IMR-90 (cell line): ENCODE measurements around the gene ARHGAP24. TPM values are rescaled to one million over a fixed set of nuclear protein-coding genes. Genes with fewer than 3 reads are reported as not detected.

ENCODE experiments used
- ATAC-seq: fragments of 200-7000 bp; cut with Tn5 transposase; 2 replicates; pipeline ENCODE4 v1.9.1; 2020; ENCODE audit warnings: low read depth, mild to moderate bottlenecking, moderate library complexity
- BruUV-seq: library from RNA; stranded (reverse); fragments of 400-500 nt; replicated peaks from 2 replicates; lab custom pipeline; 2021; lab: Mats Ljungman, UMichigan
- CTCF ChIA-PET: fragments of 300-600 bp; formaldehyde crosslinking; extraction: SDS; loops from one replicate; lab custom pipeline; 2021; ENCODE audit warnings: antibody characterized with exemption; lab: Yijun Ruan, JAX
- POLR2A ChIA-PET: fragments of 300-600 bp; sonication (Branson Sonifier 250); formaldehyde crosslinking; loops from one replicate; lab custom pipeline; 2022; ENCODE audit warnings: antibody characterized with exemption; ENCODE audit not compliant: unreplicated experiment; lab: Charles Lee
- DNase-seq: peaks from one replicate; pipeline ENCODE4 v3.0.0; 2013
- H2AFZ ChIP-seq: replicated peaks from 2 replicates; pipeline ENCODE3; 2013; ENCODE audit warnings: low read length, mild to moderate bottlenecking; ENCODE audit not compliant: poor library complexity
- H2AK5ac ChIP-seq: 2 replicates; pipeline ENCODE4 v1.6.1; 2013; ENCODE audit warnings: low read depth, low read length, inconsistent platforms
- H2AK9ac ChIP-seq: replicated peaks from 2 replicates; pipeline ENCODE3; 2013; ENCODE audit warnings: mild to moderate bottlenecking, low read depth, low read length, moderate library complexity; ENCODE audit not compliant: poor library complexity
- H2BK120ac ChIP-seq: 2 replicates; pipeline ENCODE4 v1.6.1; 2013; ENCODE audit warnings: low read depth, low read length, inconsistent platforms
- H2BK15ac ChIP-seq: 3 replicates; pipeline ENCODE4 v1.6.1; 2013; ENCODE audit warnings: low read depth, low read length, inconsistent platforms
- H2BK20ac ChIP-seq: 2 replicates; pipeline ENCODE4 v1.6.1; 2013; ENCODE audit warnings: low read depth, mild to moderate bottlenecking, inconsistent platforms, low read length, moderate library complexity
- H2BK5ac ChIP-seq: 2 replicates; pipeline ENCODE4 v1.6.1; 2013; ENCODE audit warnings: mild to moderate bottlenecking, low read depth, low read length, inconsistent platforms; ENCODE audit not compliant: poor library complexity, severe bottlenecking
- H3K14ac ChIP-seq: replicated peaks from 2 replicates; pipeline ENCODE4 v1.6.1; 2013; ENCODE audit warnings: low read depth, low read length, inconsistent platforms
- H3K18ac ChIP-seq: 2 replicates; pipeline ENCODE4 v1.6.1; 2013; ENCODE audit warnings: low read depth, low read length, control low read depth
- H3K23ac ChIP-seq: 2 replicates; pipeline ENCODE4 v1.6.1; 2013; ENCODE audit warnings: low read depth, low read length, inconsistent platforms
- H3K27ac ChIP-seq: 2 replicates; pipeline ENCODE4 v1.5.1; 2013; ENCODE audit warnings: mild to moderate bottlenecking, control low read depth, low read length; ENCODE audit not compliant: insufficient read depth
- H3K27me3 ChIP-seq: 2 replicates; pipeline ENCODE4 v1.6.1; 2013; ENCODE audit warnings: low read length; ENCODE audit not compliant: control insufficient read depth, insufficient read depth
- H3K36me3 ChIP-seq: 2 replicates; pipeline ENCODE4 v1.6.1; 2013; ENCODE audit warnings: low read length, mixed read lengths; ENCODE audit not compliant: control insufficient read depth, insufficient read depth
- H3K4ac ChIP-seq: 2 replicates; pipeline ENCODE4 v1.6.1; 2013; ENCODE audit warnings: low read depth, low read length, inconsistent platforms
- H3K4me1 ChIP-seq: 2 replicates; pipeline ENCODE4 v1.6.1; 2013; ENCODE audit warnings: low read length, mixed read lengths; ENCODE audit not compliant: control insufficient read depth, insufficient read depth
- H3K4me2 ChIP-seq: 2 replicates; pipeline ENCODE4 v1.6.1; 2013; ENCODE audit warnings: low read depth, mild to moderate bottlenecking, control low read depth, low read length, moderate library complexity
- H3K4me3 ChIP-seq: 2 replicates; pipeline ENCODE4 v1.5.1; 2013; ENCODE audit warnings: low read depth, mild to moderate bottlenecking, control low read depth, low read length, moderate library complexity; ENCODE audit not compliant: insufficient read depth
- H3K56ac ChIP-seq: 2 replicates; pipeline ENCODE4 v1.6.1; 2013; ENCODE audit warnings: low read length, inconsistent platforms; ENCODE audit not compliant: insufficient read depth; ENCODE audit errors: extremely low read depth
- H3K79me1 ChIP-seq, 2 experiments: 2 replicates each; pipeline ENCODE4 v1.6.1; 2013; ENCODE audit warnings: low read length in 2 of 2, inconsistent platforms in 1 of 2, low read depth in 1 of 2
- H3K9ac ChIP-seq: 2 replicates; pipeline ENCODE4 v1.6.1; 2013; ENCODE audit warnings: low read depth, low read length, control low read depth
- H3K9me1 ChIP-seq: 2 replicates; pipeline ENCODE4 v1.6.1; 2013; ENCODE audit warnings: low read length, inconsistent platforms; ENCODE audit not compliant: insufficient read depth
- H3K9me3 ChIP-seq: 2 replicates; pipeline ENCODE4 v1.6.1; 2013; ENCODE audit warnings: low read length; ENCODE audit not compliant: control insufficient read depth, insufficient read depth
- H4K20me1 ChIP-seq: 2 replicates; pipeline ENCODE4 v1.6.1; 2013; ENCODE audit warnings: low read length, inconsistent platforms; ENCODE audit not compliant: insufficient read depth
- H4K5ac ChIP-seq: 2 replicates; pipeline ENCODE4 v1.6.1; 2013; ENCODE audit warnings: mild to moderate bottlenecking, low read depth, low read length, control low read depth
- H4K8ac ChIP-seq, 2 experiments: 2 replicates each; pipeline ENCODE4 v1.6.1; 2013; ENCODE audit warnings: low read depth in 2 of 2, low read length in 2 of 2, control low read depth in 1 of 2, inconsistent platforms in 1 of 2
- H4K91ac ChIP-seq: 2 replicates; pipeline ENCODE4 v1.6.1; 2013; ENCODE audit warnings: low read depth, low read length, inconsistent platforms; ENCODE audit not compliant: insufficient read depth
- BHLHE40 ChIP-seq: fragments of 150-350 bp; IDR thresholded peaks from 2 replicates; pipeline ENCODE4 v1.6.1; 2016; ENCODE audit warnings: mild to moderate bottlenecking, low read depth, low read length
- CHD1 ChIP-seq: IDR thresholded peaks from 2 replicates; pipeline ENCODE4 v1.6.1; 2012; ENCODE audit warnings: low read depth, low read length, improper control_type of control experiment
- FOS ChIP-seq: fragments of 150-350 bp; IDR thresholded peaks from 2 replicates; pipeline ENCODE4 v1.6.1; 2016; ENCODE audit warnings: low read depth, low read length
- MAFK ChIP-seq: IDR thresholded peaks from 2 replicates; pipeline ENCODE4 v1.6.1; 2012; ENCODE audit warnings: low read depth, low read length, improper control_type of control experiment
- MAZ ChIP-seq: IDR thresholded peaks from 2 replicates; pipeline ENCODE4 v1.6.1; 2012; ENCODE audit warnings: low read depth, mild to moderate bottlenecking, low read length, improper control_type of control experiment, moderate library complexity, borderline replicate concordance
- NFE2L2 ChIP-seq: fragments of 150-350 bp; IDR thresholded peaks from 2 replicates; pipeline ENCODE4 v1.6.1; 2016; ENCODE audit warnings: low read depth, mild to moderate bottlenecking, low read length
- POLR2A ChIP-seq: IDR thresholded peaks from 2 replicates; pipeline ENCODE4 v1.6.1; 2012; ENCODE audit warnings: mild to moderate bottlenecking, low read depth, low read length
- RCOR1 ChIP-seq: IDR thresholded peaks from 2 replicates; pipeline ENCODE4 v1.6.1; 2012; ENCODE audit warnings: mild to moderate bottlenecking, low read length, improper control_type of control experiment; ENCODE audit not compliant: insufficient replicate concordance
- RFX5 ChIP-seq: IDR thresholded peaks from 2 replicates; pipeline ENCODE4 v1.8.0; 2012; ENCODE audit warnings: low read depth, mild to moderate bottlenecking, low read length, moderate library complexity
- WGBS, 2 experiments: methylation state at CpG; one replicate each; pipeline versions ENCODE4 v1.1.5 to v1.1.7; 2013; ENCODE audit warnings: missing lambda C conversion rate in 2 of 2; ENCODE audit not compliant: insufficient read length in 1 of 2; ENCODE audit errors: extremely low coverage in 2 of 2; 5-methylcytosine and 5-hydroxymethylcytosine counted together
- dilution Hi-C: fragments of 300-500 bp; cut with HindIII; formaldehyde crosslinking; loops from one replicate; pipeline ENCODE4 v1.14.3; 2018; ENCODE audit warnings: low sequenced_read_pairs; ENCODE audit not compliant: unreplicated experiment
- in situ Hi-C: fragments of 300-500 bp; cut with MboI; formaldehyde crosslinking; loops from 3 replicates; pipeline ENCODE4 v1.14.3; 2019; ENCODE audit warnings: low sequenced_read_pairs, inconsistent platforms, mixed read lengths
- intact Hi-C: fragments of 100-400 bp; cut with micrococcal nuclease; formaldehyde crosslinking; loops from 2 replicates; pipeline ENCODE4 v1.10.0; 2022
- polyA plus RNA-seq, 3 experiments: library from polyadenylated mRNA; depleted of rRNA; stranded (reverse); fragments of >200 nt; gene quantifications; 2 replicates each; pipeline ENCODE4 v1.2.3, GENCODE V29; 2012; ENCODE audit warnings: low replicate concordance in 1 of 3
- total RNA-seq: library from RNA; depleted of rRNA; stranded (reverse); fragments of >200 nt; gene quantifications from 2 replicates; pipeline ENCODE4 v1.2.3, GENCODE V29; 2012
- TF ChIP-seq, protein P1 (sequence below): fragments of 150-350 bp; IDR thresholded peaks from 2 replicates; pipeline ENCODE4 v1.6.1; 2016; ENCODE audit warnings: low read depth, mild to moderate bottlenecking, low read length, moderate library complexity, borderline replicate concordance
- TF ChIP-seq, protein P2 (sequence below): fragments of 150-350 bp; IDR thresholded peaks from 2 replicates; pipeline ENCODE4 v1.6.1; 2017; ENCODE audit warnings: mild to moderate bottlenecking, antibody characterized with exemption, low read length, low read depth

The ARHGAP24 gene
- total and polyA plus RNA-seq, 2 of the 4 experiments (the other 2 are of a cell fraction): 11.9 to 24.0 TPM

GRCh38 chr4:85803856-85804255 is 328.9 kb downstream of the ARHGAP24 start:
- no peaks in the 10 kb centered on the region for H3K27me3 ChIP-seq
- no peak overlapping the region for H2AK5ac ChIP-seq
- no peak overlapping the region for H3K4me3 ChIP-seq
- ChIA-PET CTCF (no interaction called here), POLR2A (no interaction called here)
- H4K91ac ChIP-seq: no peak overlapping the region
- H3K14ac ChIP-seq: no peak overlapping the region
- no peak overlapping the region for H4K5ac ChIP-seq
- H4K20me1 ChIP-seq: no peaks in the 10 kb centered on the region
- no peak overlapping the region for H3K4ac ChIP-seq
- no peak overlapping the region for H3K56ac ChIP-seq
- TF ChIP-seq RFX5 (no peak), BHLHE40 (no peak), MAZ (no peak), MAFK (no peak), POLR2A (no peak), RCOR1 (no peak), CHD1 (no peak), NFE2L2 (no peak), FOS (no peak)
- TF ChIP-seq, protein P1, sequence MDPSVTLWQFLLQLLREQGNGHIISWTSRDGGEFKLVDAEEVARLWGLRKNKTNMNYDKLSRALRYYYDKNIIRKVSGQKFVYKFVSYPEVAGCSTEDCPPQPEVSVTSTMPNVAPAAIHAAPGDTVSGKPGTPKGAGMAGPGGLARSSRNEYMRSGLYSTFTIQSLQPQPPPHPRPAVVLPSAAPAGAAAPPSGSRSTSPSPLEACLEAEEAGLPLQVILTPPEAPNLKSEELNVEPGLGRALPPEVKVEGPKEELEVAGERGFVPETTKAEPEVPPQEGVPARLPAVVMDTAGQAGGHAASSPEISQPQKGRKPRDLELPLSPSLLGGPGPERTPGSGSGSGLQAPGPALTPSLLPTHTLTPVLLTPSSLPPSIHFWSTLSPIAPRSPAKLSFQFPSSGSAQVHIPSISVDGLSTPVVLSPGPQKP: no peak
- TF ChIP-seq, protein P2, sequence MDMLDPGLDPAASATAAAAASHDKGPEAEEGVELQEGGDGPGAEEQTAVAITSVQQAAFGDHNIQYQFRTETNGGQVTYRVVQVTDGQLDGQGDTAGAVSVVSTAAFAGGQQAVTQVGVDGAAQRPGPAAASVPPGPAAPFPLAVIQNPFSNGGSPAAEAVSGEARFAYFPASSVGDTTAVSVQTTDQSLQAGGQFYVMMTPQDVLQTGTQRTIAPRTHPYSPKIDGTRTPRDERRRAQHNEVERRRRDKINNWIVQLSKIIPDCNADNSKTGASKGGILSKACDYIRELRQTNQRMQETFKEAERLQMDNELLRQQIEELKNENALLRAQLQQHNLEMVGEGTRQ: no peak
- BruUV-seq: no TSS peak
- no peak overlapping the region for H2BK120ac ChIP-seq
- H2BK20ac ChIP-seq: no peak overlapping the region
- no peak overlapping the region for H3K4me2 ChIP-seq
- intact Hi-C loops: no loop called here
- no peaks in the 10 kb centered on the region for H3K9me1 ChIP-seq
- H3K27ac ChIP-seq: no peak overlapping the region
- ATAC-seq: no peak
- no peak overlapping the region for H2BK15ac ChIP-seq
- H4K8ac ChIP-seq: no peak overlapping the region
- dilution Hi-C loops: no loop called here
- no CpG with 5 or more reads among the region's 4 CpGs for WGBS, 2 experiments
- no peak overlapping the region for H3K23ac ChIP-seq
- H2BK5ac ChIP-seq: no peak overlapping the region
- no peak overlapping the region for H2AK9ac ChIP-seq
- no peaks in the 10 kb centered on the region for H3K9me3 ChIP-seq
- no peaks in the 10 kb centered on the region for H3K36me3 ChIP-seq
- H3K18ac ChIP-seq: no peak overlapping the region
- in situ Hi-C loops: no loop called here
- DNase-seq: no peak
- H3K4me1 ChIP-seq: no peaks in the 10 kb centered on the region
- H2AFZ ChIP-seq: no peak overlapping the region
- peaks cover 13 to 33% of the 10 kb centered on the region in 2 experiments for H3K79me1 ChIP-seq
- H3K9ac ChIP-seq: no peak overlapping the region
